DOHH2 (cell line): ENCODE data around the gene TTLL9.

Source experiments
- EZH2phosphoT487 ChIP-seq: fragments of 200-600 bp; sonication (generic); IDR thresholded peaks from 2 replicates; pipeline ENCODE4 v1.6.1; 2017; ENCODE audit warnings: borderline replicate concordance, mild to moderate bottlenecking, antibody characterized with exemption, low read length, moderate library complexity, mixed read lengths
- TF ChIP-seq, protein P1 (sequence below): fragments of 200-600 bp; sonication (generic); IDR thresholded peaks from one replicate; pipeline ENCODE4 v1.5.1; 2014; ENCODE audit warnings: antibody characterized with exemption, mild to moderate bottlenecking, low read depth, low read length; ENCODE audit not compliant: poor library complexity, severe bottlenecking

DNA sequence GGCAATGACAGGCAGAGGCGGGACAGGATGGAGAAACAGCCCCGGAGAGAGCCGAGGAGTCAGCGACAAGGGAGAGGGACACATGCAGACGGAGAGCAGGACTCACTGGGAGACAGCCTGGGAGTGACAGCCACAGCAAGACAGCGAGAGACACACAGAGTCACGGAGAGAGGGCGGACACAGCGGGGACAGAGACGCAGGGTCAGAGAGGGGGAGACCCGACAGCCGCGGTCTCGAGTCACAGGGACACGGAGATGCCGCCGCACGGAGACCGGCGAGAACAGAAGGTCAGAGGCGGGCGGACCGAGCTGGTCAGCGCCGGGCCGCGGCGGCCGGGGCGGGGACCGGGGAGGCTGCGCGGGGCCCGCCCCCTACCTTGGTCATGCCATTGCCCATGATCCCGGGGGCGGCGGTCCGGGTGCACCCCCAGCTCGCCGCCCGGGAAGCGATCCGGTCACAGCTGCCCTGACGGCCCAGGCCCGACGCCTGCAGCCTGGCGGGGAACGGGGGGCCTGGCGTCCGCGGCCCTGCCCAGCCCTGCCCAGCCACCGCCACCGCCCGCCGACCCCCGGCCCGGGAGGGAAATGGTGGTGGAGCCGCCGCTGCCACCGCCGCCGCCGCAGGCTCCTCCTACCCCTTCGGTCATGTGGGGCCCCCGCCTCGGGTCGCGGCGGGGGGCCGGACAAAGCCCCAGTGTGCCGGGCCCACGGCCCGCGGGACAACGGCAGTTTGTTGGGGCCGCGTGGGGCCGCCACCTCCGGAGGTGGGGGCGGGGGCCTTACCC is at the start of gene TTLL9, which contains the start of gene DUSP15:
- TF ChIP-seq, protein P1, sequence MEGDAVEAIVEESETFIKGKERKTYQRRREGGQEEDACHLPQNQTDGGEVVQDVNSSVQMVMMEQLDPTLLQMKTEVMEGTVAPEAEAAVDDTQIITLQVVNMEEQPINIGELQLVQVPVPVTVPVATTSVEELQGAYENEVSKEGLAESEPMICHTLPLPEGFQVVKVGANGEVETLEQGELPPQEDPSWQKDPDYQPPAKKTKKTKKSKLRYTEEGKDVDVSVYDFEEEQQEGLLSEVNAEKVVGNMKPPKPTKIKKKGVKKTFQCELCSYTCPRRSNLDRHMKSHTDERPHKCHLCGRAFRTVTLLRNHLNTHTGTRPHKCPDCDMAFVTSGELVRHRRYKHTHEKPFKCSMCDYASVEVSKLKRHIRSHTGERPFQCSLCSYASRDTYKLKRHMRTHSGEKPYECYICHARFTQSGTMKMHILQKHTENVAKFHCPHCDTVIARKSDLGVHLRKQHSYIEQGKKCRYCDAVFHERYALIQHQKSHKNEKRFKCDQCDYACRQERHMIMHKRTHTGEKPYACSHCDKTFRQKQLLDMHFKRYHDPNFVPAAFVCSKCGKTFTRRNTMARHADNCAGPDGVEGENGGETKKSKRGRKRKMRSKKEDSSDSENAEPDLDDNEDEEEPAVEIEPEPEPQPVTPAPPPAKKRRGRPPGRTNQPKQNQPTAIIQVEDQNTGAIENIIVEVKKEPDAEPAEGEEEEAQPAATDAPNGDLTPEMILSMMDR: no peak
- no peak; the same call in none of the 2 replicates for TF ChIP-seq EZH2phosphoT487
